Stomach (tissue), 4 donors: ENCODE measurements around the gene FSTL4.

Experiments used
- CTCF ChIP-seq, 7 experiments: fragments of 450-650 bp in 4 of 7; fragments of 200-600 bp in 3 of 7; sonication (generic) in 3 of 7; IDR thresholded peaks; one replicate each; pipeline ENCODE4 v1.5.1; 2016 to 2019; ENCODE audit warnings: antibody characterized with exemption in 7 of 7, control low read depth in 2 of 7, mild to moderate bottlenecking in 1 of 7
- POLR2A ChIP-seq, 4 donors: fragments of 450-650 bp; IDR thresholded peaks; one replicate each; pipeline ENCODE4 v1.6.1; 2016; ENCODE audit warnings: antibody characterized with exemption in 4 of 4, control low read depth in 2 of 4, mild to moderate bottlenecking in 1 of 4, moderate library complexity in 1 of 4

GRCh38 chr5:133337795-133338445, 274.4 kb downstream of the FSTL4 start:
- no peak for TF ChIP-seq CTCF (IDR thresholded peaks at IDR 0.05)
- TF ChIP-seq POLR2A (IDR thresholded peaks at IDR 0.05) = no peak
